HG02840 (cell line): ENCODE results near the gene VPS4A.
"Not testable (repeated sequence)": the region's sequence is repeated elsewhere in the genome, so short reads cannot be mapped to it uniquely, and the experiment has no call there.

Experiments used
- ATAC-seq: cut with Tn5 transposase; IDR thresholded peaks from one replicate; pipeline ENCODE4 v1.9.1; 2021; ENCODE audit warnings: mild to moderate bottlenecking, moderate library complexity, moderate number of reproducible peaks; ENCODE audit not compliant: unreplicated experiment, low FRiP score

The VPS4A gene

DNA sequence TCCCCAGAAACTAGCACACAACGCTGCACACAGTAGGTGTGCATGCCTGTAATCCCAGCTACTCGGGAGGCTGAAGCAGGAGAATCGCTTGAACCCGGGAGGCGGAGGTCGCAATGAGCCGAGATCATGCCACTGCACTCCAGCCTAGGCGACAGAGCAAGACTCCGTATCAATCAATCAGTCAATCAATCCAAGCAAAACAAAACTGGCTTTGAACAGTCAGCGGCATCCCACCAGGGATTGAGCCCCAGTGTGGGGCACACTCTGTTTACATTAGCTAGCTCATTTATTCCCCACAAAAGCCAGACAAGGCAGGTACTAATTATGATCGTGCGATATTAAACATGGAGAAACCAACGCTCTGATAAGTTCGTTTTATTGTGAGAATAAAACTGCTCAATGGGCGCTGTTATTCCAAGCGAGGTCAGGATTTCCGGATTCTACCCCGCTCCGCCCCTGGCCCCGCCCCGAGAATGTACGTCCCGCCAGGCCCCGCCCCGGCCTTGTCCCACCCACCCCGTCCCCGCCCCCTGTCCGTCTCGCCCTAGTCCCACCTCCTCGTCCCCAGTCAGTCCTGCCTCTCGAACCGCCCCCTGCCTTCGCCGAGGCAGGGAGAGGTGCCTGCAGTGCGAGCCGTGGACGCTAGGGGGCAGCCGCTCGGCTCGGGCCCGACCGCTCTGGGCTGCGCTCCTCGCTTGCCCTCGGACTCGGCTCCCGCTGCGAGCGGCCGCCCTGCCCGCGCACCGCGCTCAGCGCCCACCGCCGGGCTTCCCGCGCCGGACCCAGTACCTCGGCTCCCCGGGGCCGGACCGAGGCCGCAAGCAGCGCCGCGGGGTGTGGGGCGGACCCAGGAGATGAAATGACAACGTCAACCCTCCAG is at the start of gene VPS4A:
Gene VPS4A, plus strand, starts transcription at position 698 of the 880 bp plus-strand sequence. Its CDS starts 162 bp downstream, at position 860.
- ATAC-seq, result peak; percentile 97

- no peak for ATAC-seq
Measured at GRCh38 chr16:69266334-69267063, 44.7 kb upstream of the VPS4A start.

- no peak for ATAC-seq
Measured at GRCh38 chr16:69267633-69268032, 43.5 kb upstream of the VPS4A start.

DNA sequence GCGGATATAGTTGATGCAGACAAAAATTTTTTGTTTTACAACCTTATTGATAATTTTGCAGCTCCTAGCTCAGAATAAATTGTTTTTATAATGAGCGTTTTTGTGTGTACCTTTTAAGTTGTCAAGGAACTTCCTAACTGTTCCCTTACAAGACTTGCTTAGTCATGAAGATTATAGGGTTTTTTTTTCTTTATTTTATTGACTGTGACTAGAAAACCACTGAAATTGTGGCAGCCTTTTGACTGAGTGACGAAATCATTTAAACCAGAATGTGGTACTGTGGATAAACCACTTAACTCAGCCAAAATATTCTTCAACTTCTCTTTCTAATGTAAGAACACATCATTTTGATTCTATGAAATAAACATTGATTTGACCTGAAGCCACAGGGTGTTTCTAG is 40.8 kb upstream of the VPS4A start:
- ATAC-seq, result no peak

DNA sequence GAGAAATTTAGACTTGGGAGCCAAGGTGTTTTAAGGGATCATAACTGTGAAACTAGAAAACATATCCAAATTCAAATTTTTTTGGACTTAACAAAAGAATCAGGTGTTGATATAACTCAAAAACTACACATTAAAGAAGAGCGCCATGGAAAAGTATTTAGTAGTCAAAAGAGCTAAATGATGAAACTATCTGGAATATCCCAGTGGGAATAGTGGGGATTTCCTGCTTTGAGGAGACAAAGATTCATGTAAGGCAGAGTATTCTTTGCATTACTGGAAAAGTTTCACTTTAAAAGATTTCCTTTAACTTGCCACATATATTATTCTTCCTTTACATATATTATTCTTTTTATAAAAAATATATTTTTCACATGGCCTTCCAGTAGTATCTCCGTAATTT is 40.3 kb upstream of the VPS4A start:
- no peak for ATAC-seq

DNA sequence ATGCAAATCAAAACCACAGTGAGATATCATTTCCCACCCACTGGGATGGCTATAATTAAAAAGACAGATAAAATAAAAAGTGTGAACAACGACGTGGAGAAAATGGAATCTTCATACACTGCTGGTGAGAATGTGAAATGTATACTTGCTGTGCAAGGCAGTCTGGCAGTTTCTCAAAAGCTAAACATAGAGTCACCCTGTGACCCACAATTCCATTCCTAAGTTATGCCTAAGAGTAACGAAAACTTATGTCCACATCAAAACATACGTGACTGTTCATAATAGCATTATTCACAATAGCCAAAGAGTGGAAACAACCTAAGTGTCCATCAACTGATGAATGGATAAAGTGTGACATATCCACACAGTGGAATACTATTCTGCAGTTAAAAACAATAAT is 38.1 kb upstream of the VPS4A start:
- ATAC-seq, result no peak

- ATAC-seq, result no peak
Measured at GRCh38 chr16:69274699-69275235, 36.4 kb upstream of the VPS4A start.

- ATAC-seq, result no peak
Measured at GRCh38 chr16:69276148-69277115, 34.7 kb upstream of the VPS4A start.

- ATAC-seq, result no peak
Measured at GRCh38 chr16:69277413-69277812, 33.7 kb upstream of the VPS4A start.

DNA sequence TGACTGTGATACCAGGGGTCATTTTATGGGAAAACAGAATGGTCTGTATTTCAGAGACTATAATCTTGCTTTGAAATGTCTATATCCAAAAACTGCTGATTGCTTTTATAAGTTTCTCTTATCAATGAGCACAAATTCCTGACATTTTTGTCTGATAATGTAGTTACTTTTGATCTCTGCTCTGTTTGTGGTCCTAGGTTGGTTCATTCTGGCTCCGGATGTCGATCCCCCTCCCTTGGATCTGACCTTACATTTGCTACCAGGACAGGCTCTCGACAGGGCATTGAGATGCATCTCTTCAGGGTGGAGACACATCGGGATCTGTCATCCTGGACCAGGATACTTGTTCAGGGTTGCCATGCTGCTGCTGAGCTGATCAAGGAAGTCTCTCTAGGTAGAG is 27.3 kb upstream of the VPS4A start:
- no peak for ATAC-seq

GRCh38 chr16:69285240-69285639 is 25.9 kb upstream of the VPS4A start:
- ATAC-seq, result no peak

DNA sequence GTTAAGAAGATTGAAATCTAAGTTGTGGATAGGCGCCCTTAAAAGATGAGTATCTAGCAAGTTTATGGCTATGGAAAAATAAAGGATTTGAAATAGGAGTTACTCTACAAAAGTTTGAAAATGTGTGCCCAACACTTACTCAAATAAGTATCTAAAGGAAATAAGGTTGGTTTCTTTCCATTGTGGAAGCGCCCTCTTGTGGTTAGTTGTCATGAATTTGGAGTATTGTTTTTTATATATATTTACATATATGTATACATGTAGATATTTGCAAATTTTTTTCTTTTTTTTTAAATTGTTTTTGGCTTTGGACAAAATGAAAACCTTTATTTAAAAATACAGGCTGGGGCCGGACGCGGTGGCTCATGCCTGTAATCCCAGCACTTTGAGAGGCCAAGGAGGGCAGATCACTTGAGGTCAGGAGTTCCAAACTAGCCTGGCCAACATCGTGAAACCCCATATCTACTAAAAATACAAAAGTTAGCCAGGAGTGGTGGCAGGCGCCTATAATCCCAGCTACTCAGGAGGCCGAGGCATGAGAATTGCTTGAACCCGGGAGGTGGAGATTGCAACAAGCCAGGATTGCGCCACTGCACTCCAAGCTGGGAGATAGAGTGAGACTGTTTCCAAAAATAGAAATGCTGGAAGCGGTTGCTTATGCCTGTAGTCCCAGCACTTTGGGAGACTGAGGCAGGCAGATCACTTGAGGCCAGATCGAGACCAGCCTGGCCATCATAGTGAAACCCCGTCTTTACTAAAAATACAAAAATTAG is 24.0 kb upstream of the VPS4A start:
- no peak for ATAC-seq

DNA sequence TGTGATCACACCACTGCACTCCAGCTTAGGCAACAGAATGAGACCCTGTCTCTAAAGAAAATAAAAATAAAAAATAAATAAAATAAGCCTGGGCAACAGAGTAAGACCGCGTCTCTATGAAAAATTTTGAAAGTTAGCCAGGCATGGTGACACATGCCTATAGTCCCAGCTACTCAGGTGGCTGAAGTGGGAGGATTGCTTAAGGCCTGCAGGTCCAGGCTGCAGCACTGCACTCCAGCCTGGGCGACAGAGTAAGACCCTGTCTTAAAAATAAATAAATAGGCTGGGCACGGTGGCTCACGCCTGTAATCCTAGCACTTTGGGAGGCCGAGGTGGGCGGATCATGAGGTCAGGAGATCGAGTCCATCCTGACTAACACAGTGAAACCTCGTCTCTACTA is 19.5 kb upstream of the VPS4A start:
- ATAC-seq, result not testable (repeated sequence)

- ATAC-seq, result no peak
Measured at GRCh38 chr16:69293401-69293800, 17.7 kb upstream of the VPS4A start.

- ATAC-seq, result no peak
Measured at GRCh38 chr16:69294051-69294450, 17.1 kb upstream of the VPS4A start.

- ATAC-seq, result not testable (repeated sequence)
Measured at GRCh38 chr16:69296771-69297170, 14.4 kb upstream of the VPS4A start.

- ATAC-seq, result no peak
Measured at GRCh38 chr16:69298261-69298660, 12.9 kb upstream of the VPS4A start.

DNA sequence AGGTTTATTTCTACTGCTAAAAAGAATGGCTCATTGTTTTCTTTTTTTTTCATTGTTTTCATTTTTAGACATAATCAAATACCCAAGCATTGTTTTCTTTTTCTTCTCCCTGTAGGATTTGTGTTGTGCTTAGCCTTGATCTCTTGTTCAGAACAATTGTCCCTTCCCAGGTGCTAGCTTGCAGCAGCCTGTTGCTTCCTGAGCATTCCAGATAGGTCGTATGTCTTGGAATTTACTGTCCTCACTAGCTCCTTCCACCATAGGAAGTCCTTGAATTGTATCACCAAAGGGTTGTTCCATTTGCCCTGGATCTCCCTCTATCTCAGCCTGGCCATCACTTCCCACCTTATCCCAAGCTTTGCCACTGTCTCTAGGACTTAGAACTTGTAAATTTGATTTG is 10.0 kb upstream of the VPS4A start:
- ATAC-seq, result no peak

GRCh38 chr16:69301861-69302260 is 9.3 kb upstream of the VPS4A start:
- no peak for ATAC-seq

DNA sequence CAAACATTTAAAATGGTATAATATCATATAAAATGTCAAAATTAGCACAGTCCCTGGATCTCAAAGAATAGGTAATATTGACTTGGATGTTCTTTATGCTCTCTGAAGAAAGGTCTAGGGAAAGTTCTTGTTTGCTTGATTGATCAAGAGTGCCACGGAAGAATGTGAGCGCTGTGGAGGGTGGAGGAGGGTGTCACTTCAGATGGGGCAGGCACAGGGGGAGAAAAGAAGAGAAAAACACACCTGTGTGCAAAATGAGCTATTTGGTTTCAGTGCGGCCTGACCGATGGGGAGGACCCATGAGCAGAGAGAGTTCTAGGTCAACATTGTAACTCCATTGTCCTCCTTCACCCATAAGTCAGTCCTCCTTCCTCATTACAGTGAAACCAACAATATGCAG is 8.8 kb upstream of the VPS4A start:
- no peak for ATAC-seq
